Activated T-cell treated with anti-CD3 and anti-CD28 coated beads for 4 hours (primary cell): ENCODE results near the gene HSFX3.
"Not testable (repeated sequence)": the region's sequence is repeated elsewhere in the genome, so short reads cannot be mapped to it uniquely, and the experiment has no call there.

Experiments used
- DNase-seq: peaks from one replicate; pipeline ENCODE4 v3.0.0-alpha.2; 2020

HSFX3 gene

GRCh38 chrX:149549701-149550100 is at the start of gene HSFX3:
Gene HSFX3 (minus strand): TSS chrX:149549924. CDS start chrX:149549852, 72 bp downstream.
- not testable (repeated sequence) for DNase-seq

- not testable (repeated sequence) for DNase-seq
These were observed 48.9 kb upstream of the HSFX3 start for GRCh38 chrX:149598603-149599002.

GRCh38 chrX:149595943-149596342 is 46.2 kb upstream of the HSFX3 start:
- DNase-seq, result not testable (repeated sequence)

GRCh38 chrX:149595214-149595613 is 45.5 kb upstream of the HSFX3 start, which contains the start of gene HSFX2:
Gene HSFX2 (minus strand): TSS chrX:149595314. CDS start chrX:149594700, 614 bp downstream.
- DNase-seq, result not testable (repeated sequence)

- not testable (repeated sequence) for DNase-seq
These were observed 41.3 kb upstream of the HSFX3 start for GRCh38 chrX:149590993-149591392.

GRCh38 chrX:149587359-149587758 is 37.6 kb upstream of the HSFX3 start, which contains the start of gene MAGEA9B:
Gene MAGEA9B (minus strand): TSS chrX:149587459. CDS start chrX:149583179, 4,280 bp downstream.
- DNase-seq, result not testable (repeated sequence)

- not testable (repeated sequence) for DNase-seq
These were observed 35.9 kb upstream of the HSFX3 start for GRCh38 chrX:149585631-149586030.

- DNase-seq, result not testable (repeated sequence)
These were observed 23.7 kb upstream of the HSFX3 start for GRCh38 chrX:149573456-149573855.

GRCh38 chrX:149572743-149573142 is 23.0 kb upstream of the HSFX3 start:
- no peak for DNase-seq

- no peak for DNase-seq
These were observed 22.0 kb upstream of the HSFX3 start for GRCh38 chrX:149571770-149572169.

GRCh38 chrX:149570668-149571067 is 20.9 kb upstream of the HSFX3 start:
- no peak for DNase-seq

GRCh38 chrX:149569770-149570169 is 20.0 kb upstream of the HSFX3 start:
- DNase-seq, result no peak

- DNase-seq, result no peak
These were observed 19.1 kb upstream of the HSFX3 start for GRCh38 chrX:149568701-149569296.

GRCh38 chrX:149567621-149568417 is 18.1 kb upstream of the HSFX3 start:
- DNase-seq, result no peak

- DNase-seq, result no peak
These were observed 13.6 kb upstream of the HSFX3 start for GRCh38 chrX:149563359-149563758.

- DNase-seq, result not testable (repeated sequence)
These were observed 5.5 kb upstream of the HSFX3 start for GRCh38 chrX:149555251-149555650.

GRCh38 chrX:149551939-149552248 is 2.2 kb upstream of the HSFX3 start:
- DNase-seq, result not testable (repeated sequence)

- not testable (repeated sequence) for DNase-seq
These were observed 1.7 kb upstream of the HSFX3 start for GRCh38 chrX:149551245-149551938.

- DNase-seq, result not testable (repeated sequence)
These were observed 730 bp upstream of the HSFX3 start for GRCh38 chrX:149550454-149550853.

- not testable (repeated sequence) for DNase-seq
These were observed 1.9 kb downstream of the HSFX3 start for GRCh38 chrX:149547782-149548181.

GRCh38 chrX:149546962-149547361 is 2.8 kb downstream of the HSFX3 start:
- not testable (repeated sequence) for DNase-seq

GRCh38 chrX:149545545-149546543 is 3.9 kb downstream of the HSFX3 start:
- DNase-seq, result not testable (repeated sequence)
